Measurements from ENCODE around the gene OR4D10. TPM values are rescaled to one million over a fixed set of nuclear protein-coding genes. Genes with fewer than 3 reads are reported as not detected.

The OR4D10 gene
- total and polyA plus RNA-seq, 10 of the 15 experiments (the other 5 are each of a cell fraction or from before 2014, with no cell fraction given): not detected

DNA sequence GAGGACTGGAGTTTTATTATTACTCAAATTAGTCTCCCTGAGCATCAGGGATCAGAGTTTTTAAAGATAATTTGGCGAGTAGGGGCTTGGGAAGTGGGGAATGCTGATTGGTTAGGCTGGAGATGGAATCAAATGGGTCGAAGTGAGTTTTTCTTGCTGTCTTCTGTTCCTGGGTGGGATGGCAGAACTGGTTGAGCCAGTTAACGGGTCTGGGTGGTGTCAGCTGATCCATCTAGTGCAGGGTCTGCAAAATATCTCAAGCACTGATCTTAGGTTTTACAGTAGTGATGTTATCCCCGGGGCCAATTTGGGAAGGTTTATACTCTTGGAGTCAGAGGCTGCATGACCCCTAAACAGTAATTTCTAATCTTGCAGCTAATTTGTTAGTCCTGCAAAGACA lies 48.0 kb upstream of the OR4D10 start (continued):
- TF ChIP-seq, protein P1, sequence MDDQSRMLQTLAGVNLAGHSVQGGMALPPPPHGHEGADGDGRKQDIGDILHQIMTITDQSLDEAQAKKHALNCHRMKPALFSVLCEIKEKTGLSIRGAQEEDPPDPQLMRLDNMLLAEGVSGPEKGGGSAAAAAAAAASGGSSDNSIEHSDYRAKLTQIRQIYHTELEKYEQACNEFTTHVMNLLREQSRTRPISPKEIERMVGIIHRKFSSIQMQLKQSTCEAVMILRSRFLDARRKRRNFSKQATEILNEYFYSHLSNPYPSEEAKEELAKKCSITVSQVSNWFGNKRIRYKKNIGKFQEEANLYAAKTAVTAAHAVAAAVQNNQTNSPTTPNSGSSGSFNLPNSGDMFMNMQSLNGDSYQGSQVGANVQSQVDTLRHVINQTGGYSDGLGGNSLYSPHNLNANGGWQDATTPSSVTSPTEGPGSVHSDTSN (IDR thresholded peaks at IDR 0.05; ENCODE audit: insufficient replicate concordance, low read depth, low read length): no peak
- TF ChIP-seq, protein P2, sequence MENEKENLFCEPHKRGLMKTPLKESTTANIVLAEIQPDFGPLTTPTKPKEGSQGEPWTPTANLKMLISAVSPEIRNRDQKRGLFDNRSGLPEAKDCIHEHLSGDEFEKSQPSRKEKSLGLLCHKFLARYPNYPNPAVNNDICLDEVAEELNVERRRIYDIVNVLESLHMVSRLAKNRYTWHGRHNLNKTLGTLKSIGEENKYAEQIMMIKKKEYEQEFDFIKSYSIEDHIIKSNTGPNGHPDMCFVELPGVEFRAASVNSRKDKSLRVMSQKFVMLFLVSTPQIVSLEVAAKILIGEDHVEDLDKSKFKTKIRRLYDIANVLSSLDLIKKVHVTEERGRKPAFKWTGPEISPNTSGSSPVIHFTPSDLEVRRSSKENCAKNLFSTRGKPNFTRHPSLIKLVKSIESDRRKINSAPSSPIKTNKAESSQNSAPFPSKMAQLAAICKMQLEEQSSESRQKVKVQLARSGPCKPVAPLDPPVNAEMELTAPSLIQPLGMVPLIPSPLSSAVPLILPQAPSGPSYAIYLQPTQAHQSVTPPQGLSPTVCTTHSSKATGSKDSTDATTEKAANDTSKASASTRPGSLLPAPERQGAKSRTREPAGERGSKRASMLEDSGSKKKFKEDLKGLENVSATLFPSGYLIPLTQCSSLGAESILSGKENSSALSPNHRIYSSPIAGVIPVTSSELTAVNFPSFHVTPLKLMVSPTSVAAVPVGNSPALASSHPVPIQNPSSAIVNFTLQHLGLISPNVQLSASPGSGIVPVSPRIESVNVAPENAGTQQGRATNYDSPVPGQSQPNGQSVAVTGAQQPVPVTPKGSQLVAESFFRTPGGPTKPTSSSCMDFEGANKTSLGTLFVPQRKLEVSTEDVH (IDR thresholded peaks at IDR 0.05; ENCODE audit: low read depth, partially characterized antibody): no peak
- TF ChIP-seq CEBPB (IDR thresholded peaks at IDR 0.05; ENCODE audit: borderline replicate concordance in 1 of 2, low read depth in 2 of 2, low read length in 2 of 2) (no peak), MEF2B (IDR thresholded peaks at IDR 0.05; ENCODE audit: partially characterized antibody, poor library complexity, severe bottlenecking) (no peak), LARP7 (IDR thresholded peaks at IDR 0.05) (no peak), GATAD2B (conservative IDR thresholded peaks at IDR 0.05; ENCODE audit: low read depth) (no peak), ATF7 (IDR thresholded peaks at IDR 0.05; ENCODE audit: low read depth) (no peak), CREB1 (IDR thresholded peaks at IDR 0.05; ENCODE audit: low read depth) (no peak)
